HepG2 (cell line): ENCODE results near the gene HS3ST2. TPM values are rescaled to one million over a fixed set of nuclear protein-coding genes. Genes with fewer than 3 reads are reported as not detected.

Experiments
- ATAC-seq: fragments of 200-7000 bp; cut with Tn5 transposase; 3 replicates; pipeline ENCODE4 v1.9.1; 2020; ENCODE audit warnings: mild to moderate bottlenecking, moderate library complexity
- BruUV-seq: library from RNA; stranded (reverse); fragments of 400-500 nt; replicated peaks from 2 replicates; lab custom pipeline; 2021; lab: Mats Ljungman, UMichigan
- CTCF ChIA-PET: fragments of 300-600 bp; formaldehyde crosslinking; extraction: SDS; loops from one replicate; lab custom pipeline; 2021; ENCODE audit warnings: low total read pairs, inconsistent platforms, low intra/inter-chr PET ratio; lab: Yijun Ruan, JAX
- POLR2A ChIA-PET: fragments of 350-600 bp; sonication (Branson Sonifier 250); formaldehyde crosslinking; loops from one replicate; lab custom pipeline; 2020; ENCODE audit warnings: antibody characterized with exemption, inconsistent platforms; lab: Yijun Ruan, JAX
- DNase-seq: peaks from one replicate; pipeline ENCODE4 v3.0.0-alpha.2; 2015; ENCODE audit warnings: low spot score
- FAIRE-seq: peaks from 3 replicates; lab custom pipeline; 2011; peaks lifted over from hg19 to GRCh38; lab: Jason Lieb, UNC
- H2AFZ ChIP-seq: one replicate; pipeline ENCODE4 v1.6.1; 2011; ENCODE audit warnings: low read length, inconsistent platforms
- H3K27ac ChIP-seq: fragments of 300-600 bp; 3 replicates; pipeline ENCODE4 v1.8.0; 2011; ENCODE audit warnings: mixed run types, mild to moderate bottlenecking, mixed read lengths, low read length, inconsistent platforms; ENCODE audit not compliant: insufficient read depth; ENCODE audit errors: extremely low read length
- H3K27me3 ChIP-seq, 2 experiments: fragments of 200-600 bp in 1 of 2; 2 replicates in 1 of 2; 3 replicates in 1 of 2; pipeline versions ENCODE4 v1.6.0 to v1.8.0; 2011; ENCODE audit warnings: low read length in 2 of 2, mild to moderate bottlenecking in 2 of 2, moderate library complexity in 2 of 2, inconsistent platforms in 1 of 2; ENCODE audit not compliant: insufficient read depth in 2 of 2, control insufficient read depth in 1 of 2
- H3K36me3 ChIP-seq, 2 experiments: fragments of 200-600 bp in 1 of 2; replicated peaks in 1 of 2; 2 replicates in 1 of 2; 3 replicates in 1 of 2; pipeline versions ENCODE4 v1.5.1 to v1.8.0; 2011; ENCODE audit warnings: low read length in 2 of 2, inconsistent platforms in 1 of 2; ENCODE audit not compliant: insufficient read depth in 2 of 2, control insufficient read depth in 1 of 2
- H3K4me1 ChIP-seq: 2 replicates; pipeline ENCODE4 v1.5.1; 2012; ENCODE audit warnings: low read length, inconsistent platforms; ENCODE audit not compliant: insufficient read depth
- H3K4me2 ChIP-seq: 2 replicates; pipeline ENCODE4 v1.6.0; 2011; ENCODE audit warnings: low read depth, low read length, inconsistent platforms
- H3K4me3 ChIP-seq, 3 experiments: fragments of 200-600 bp in 1 of 3; sonication (generic), shearing (Covaris generic) in 1 of 3; replicated peaks in 1 of 3; 2 replicates each; pipeline ENCODE4 v1.5.1; 2011 to 2016; ENCODE audit warnings: low read length in 3 of 3, inconsistent platforms in 2 of 3, low read depth in 2 of 3, mild to moderate bottlenecking in 2 of 3, control low read depth in 1 of 3, mixed read lengths in 1 of 3; ENCODE audit not compliant: insufficient read depth in 1 of 3
- H3K79me2 ChIP-seq: one replicate; pipeline ENCODE4 v1.6.1; 2011; ENCODE audit warnings: low read length, inconsistent platforms; ENCODE audit not compliant: insufficient read depth
- H3K9ac ChIP-seq: 2 replicates; pipeline ENCODE4 v1.6.0; 2011; ENCODE audit warnings: mild to moderate bottlenecking, low read depth, low read length, inconsistent platforms; ENCODE audit not compliant: insufficient read depth
- H3K9me3 ChIP-seq: 2 replicates; pipeline ENCODE4 v1.5.1; 2012; ENCODE audit warnings: mild to moderate bottlenecking, low read length
- H4K20me1 ChIP-seq: 2 replicates; pipeline ENCODE4 v1.6.0; 2011; ENCODE audit warnings: inconsistent platforms, mild to moderate bottlenecking, low read length, moderate library complexity; ENCODE audit not compliant: insufficient read depth
- HHEX ChIP-seq: IDR thresholded peaks from 2 replicates; pipeline ENCODE4 v1.6.1; 2016; ENCODE audit warnings: control low read depth
- HOXA9 ChIP-seq: sonication (generic); formaldehyde crosslinking; IDR thresholded peaks from 2 replicates; pipeline ENCODE4 v1.8.1; 2022; ENCODE audit warnings: missing genetic modification reagents, mild to moderate bottlenecking, moderate library complexity, borderline replicate concordance
- MAFG ChIP-seq: sonication (generic); formaldehyde crosslinking; IDR thresholded peaks from 2 replicates; pipeline ENCODE4 v1.5.1; 2020; ENCODE audit warnings: mild to moderate bottlenecking, missing genetic modification reagents
- MIER3 ChIP-seq: IDR thresholded peaks from 2 replicates; pipeline ENCODE4 v1.6.1; 2016; ENCODE audit warnings: missing compliant biosample characterization, borderline replicate concordance
- NCOA1 ChIP-seq: sonication (generic); formaldehyde crosslinking; IDR thresholded peaks from 2 replicates; pipeline ENCODE4 v1.9.0; 2021; ENCODE audit warnings: missing genetic modification reagents
- PAWR ChIP-seq: sonication (generic); formaldehyde crosslinking; IDR thresholded peaks from 2 replicates; pipeline ENCODE4 v1.4.0; 2020; ENCODE audit warnings: missing genetic modification reagents, mild to moderate bottlenecking, borderline replicate concordance
- TBL1XR1 ChIP-seq: fragments of 150-350 bp; IDR thresholded peaks from 2 replicates; pipeline ENCODE4 v1.6.1; 2014; ENCODE audit warnings: borderline replicate concordance, low read length; ENCODE audit not compliant: partially characterized antibody
- TBP ChIP-seq: sonication (generic); formaldehyde crosslinking; IDR thresholded peaks from 2 replicates; pipeline ENCODE4 v1.5.0; 2020; ENCODE audit warnings: missing genetic modification reagents
- TCF7L2 ChIP-seq: IDR thresholded peaks from 2 replicates; pipeline ENCODE4 v1.6.1; 2011; ENCODE audit warnings: mild to moderate bottlenecking, low read depth, low read length, moderate library complexity
- YY1 ChIP-seq: IDR thresholded peaks from 2 replicates; pipeline ENCODE4 v1.6.1; 2011; ENCODE audit warnings: low read length, low read depth, moderate library complexity, mild to moderate bottlenecking; ENCODE audit not compliant: insufficient read depth, insufficient replicate concordance
- ZNF143 ChIP-seq: sonication (generic); formaldehyde crosslinking; IDR thresholded peaks from 2 replicates; pipeline ENCODE4 v1.4.0; 2020; ENCODE audit warnings: missing genetic modification reagents
- ZNF333 ChIP-seq: sonication (generic); formaldehyde crosslinking; IDR thresholded peaks from 2 replicates; pipeline ENCODE4 v1.4.0; 2020; ENCODE audit warnings: mild to moderate bottlenecking, missing genetic modification reagents, borderline replicate concordance
- ZNF367 ChIP-seq: sonication (generic); formaldehyde crosslinking; IDR thresholded peaks from 2 replicates; pipeline ENCODE4 v1.4.0; 2020; ENCODE audit warnings: missing genetic modification reagents, borderline replicate concordance
- ZSCAN9 ChIP-seq: IDR thresholded peaks from 2 replicates; pipeline ENCODE4 v1.6.1; 2016; ENCODE audit warnings: borderline replicate concordance
- WGBS: methylation state at CpG from one replicate; pipeline ENCODE4 v1.1.6; 2017; ENCODE audit warnings: low lambda C conversion rate; 5-methylcytosine and 5-hydroxymethylcytosine counted together
- in situ Hi-C: cut with HindIII; loops from 2 replicates; pipeline ENCODE4 v1.10.0; 2017; ENCODE audit warnings: low pct_unique_long_range_greater_than_20kb; ENCODE audit not compliant: extremely low pct_ligation_motif_present
- intact Hi-C: fragments of 100-400 bp; cut with micrococcal nuclease; formaldehyde crosslinking; loops from one replicate; pipeline ENCODE4 v1.10.0; 2022; ENCODE audit not compliant: unreplicated experiment
- polyA plus RNA-seq, 8 experiments: library from polyadenylated mRNA; depleted of rRNA in 3 of 8; stranded (reverse) in 7 of 8; unstranded in 1 of 8; fragments of >200 nt; fragmentation: Illumina TruSeq in 4 of 8; extraction: Trizol in 4 of 8; gene quantifications; 2 replicates each; pipeline versions ENCODE4 v1.2.1 to v1.2.3, GENCODE V29; 2011 to 2016; ENCODE audit warnings: low read depth in 4 of 8, missing spikeins in 1 of 8, mixed read lengths in 1 of 8; ENCODE audit not compliant: insufficient read depth in 1 of 8
- total RNA-seq, 5 experiments: library from RNA; depleted of rRNA; stranded (reverse); fragments of >200 nt; fragmentation: Illumina TruSeq; extraction: Trizol; gene quantifications; 2 replicates each; pipeline ENCODE4 v1.2.3, GENCODE V29; 2016; ENCODE audit warnings: low read depth in 1 of 5
- TF ChIP-seq, protein P1 (sequence below): sonication (generic); formaldehyde crosslinking; IDR thresholded peaks from 2 replicates; pipeline ENCODE4 v1.4.0; 2020; ENCODE audit warnings: missing genetic modification reagents, mild to moderate bottlenecking, borderline replicate concordance

Gene HS3ST2
- total and polyA plus RNA-seq, 2 of the 13 experiments (the other 11 are each of a cell fraction or from before 2014, with no cell fraction given), result not detected

GRCh38 chr16:22771551-22771950 is 42.4 kb upstream of the HS3ST2 start:
- no peaks in the 10 kb centered on the region for H3K9me3 ChIP-seq
- ATAC-seq (no peak), FAIRE-seq (no peak), DNase-seq (no peak)
- H3K9ac ChIP-seq, result no peak overlapping the region
- H3K4me3 ChIP-seq, result no peak overlapping the region
- H4K20me1 ChIP-seq, result no peaks in the 10 kb centered on the region
- H3K27ac ChIP-seq, result no peak overlapping the region
- ChIA-PET POLR2A (no interaction called here), CTCF (no interaction called here)
- no peak for TF ChIP-seq TBL1XR1
- no peak for TF ChIP-seq HOXA9
- no peak for TF ChIP-seq ZNF333 (CRISPR knock-in tag)
- TF ChIP-seq MIER3 (CRISPR knock-in tag), result no peak
- TF ChIP-seq TBP (CRISPR knock-in tag), result no peak
- no peak for TF ChIP-seq ZNF367 (CRISPR knock-in tag)
- no peak for TF ChIP-seq PAWR
- no peak for TF ChIP-seq ZNF143 (CRISPR knock-in tag)
- no peak for TF ChIP-seq HHEX (CRISPR knock-in tag)
- TF ChIP-seq YY1, result no peak
- TF ChIP-seq MAFG (CRISPR knock-in tag), result no peak
- no peak for TF ChIP-seq TCF7L2
- no peak for TF ChIP-seq ZSCAN9
- TF ChIP-seq NCOA1 (CRISPR knock-in tag), result no peak
- TF ChIP-seq, protein P1, sequence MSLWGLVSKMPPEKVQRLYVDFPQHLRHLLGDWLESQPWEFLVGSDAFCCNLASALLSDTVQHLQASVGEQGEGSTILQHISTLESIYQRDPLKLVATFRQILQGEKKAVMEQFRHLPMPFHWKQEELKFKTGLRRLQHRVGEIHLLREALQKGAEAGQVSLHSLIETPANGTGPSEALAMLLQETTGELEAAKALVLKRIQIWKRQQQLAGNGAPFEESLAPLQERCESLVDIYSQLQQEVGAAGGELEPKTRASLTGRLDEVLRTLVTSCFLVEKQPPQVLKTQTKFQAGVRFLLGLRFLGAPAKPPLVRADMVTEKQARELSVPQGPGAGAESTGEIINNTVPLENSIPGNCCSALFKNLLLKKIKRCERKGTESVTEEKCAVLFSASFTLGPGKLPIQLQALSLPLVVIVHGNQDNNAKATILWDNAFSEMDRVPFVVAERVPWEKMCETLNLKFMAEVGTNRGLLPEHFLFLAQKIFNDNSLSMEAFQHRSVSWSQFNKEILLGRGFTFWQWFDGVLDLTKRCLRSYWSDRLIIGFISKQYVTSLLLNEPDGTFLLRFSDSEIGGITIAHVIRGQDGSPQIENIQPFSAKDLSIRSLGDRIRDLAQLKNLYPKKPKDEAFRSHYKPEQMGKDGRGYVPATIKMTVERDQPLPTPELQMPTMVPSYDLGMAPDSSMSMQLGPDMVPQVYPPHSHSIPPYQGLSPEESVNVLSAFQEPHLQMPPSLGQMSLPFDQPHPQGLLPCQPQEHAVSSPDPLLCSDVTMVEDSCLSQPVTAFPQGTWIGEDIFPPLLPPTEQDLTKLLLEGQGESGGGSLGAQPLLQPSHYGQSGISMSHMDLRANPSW (CRISPR knock-in tag), result no peak
- in situ Hi-C loops (no loop called here), intact Hi-C loops (no loop called here)
- H3K4me2 ChIP-seq, result no peak overlapping the region
- no peaks in the 10 kb centered on the region for H3K4me1 ChIP-seq
- 0% methylated on average over 1 of the region's 1 CpG for WGBS
- no TSS peak for BruUV-seq
- no peaks in the 10 kb centered on the region for H3K79me2 ChIP-seq
- H3K36me3 ChIP-seq, result no peaks in the 10 kb centered on the region
- no peaks in the 10 kb centered on the region for H3K27me3 ChIP-seq
- H2AFZ ChIP-seq, result no peak overlapping the region
